Measurements from ENCODE around the gene CDSN.

- TF ChIP-seq, protein P1, sequence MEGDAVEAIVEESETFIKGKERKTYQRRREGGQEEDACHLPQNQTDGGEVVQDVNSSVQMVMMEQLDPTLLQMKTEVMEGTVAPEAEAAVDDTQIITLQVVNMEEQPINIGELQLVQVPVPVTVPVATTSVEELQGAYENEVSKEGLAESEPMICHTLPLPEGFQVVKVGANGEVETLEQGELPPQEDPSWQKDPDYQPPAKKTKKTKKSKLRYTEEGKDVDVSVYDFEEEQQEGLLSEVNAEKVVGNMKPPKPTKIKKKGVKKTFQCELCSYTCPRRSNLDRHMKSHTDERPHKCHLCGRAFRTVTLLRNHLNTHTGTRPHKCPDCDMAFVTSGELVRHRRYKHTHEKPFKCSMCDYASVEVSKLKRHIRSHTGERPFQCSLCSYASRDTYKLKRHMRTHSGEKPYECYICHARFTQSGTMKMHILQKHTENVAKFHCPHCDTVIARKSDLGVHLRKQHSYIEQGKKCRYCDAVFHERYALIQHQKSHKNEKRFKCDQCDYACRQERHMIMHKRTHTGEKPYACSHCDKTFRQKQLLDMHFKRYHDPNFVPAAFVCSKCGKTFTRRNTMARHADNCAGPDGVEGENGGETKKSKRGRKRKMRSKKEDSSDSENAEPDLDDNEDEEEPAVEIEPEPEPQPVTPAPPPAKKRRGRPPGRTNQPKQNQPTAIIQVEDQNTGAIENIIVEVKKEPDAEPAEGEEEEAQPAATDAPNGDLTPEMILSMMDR (IDR thresholded peaks at IDR 0.05 in 8 of 11, conservative IDR thresholded peaks at IDR 0.05 in 3 of 11): no peak
- no peak for TF ChIP-seq POLR2A (IDR thresholded peaks at IDR 0.05)
- no peak for TF ChIP-seq POLR2AphosphoS5 (IDR thresholded peaks at IDR 0.05)
Measured at GRCh38 chr6:31121131-31121790, 1.0 kb upstream of the CDSN start.
